Activated CD8-positive, alpha-beta memory T cell treated with anti-CD3 and anti-CD28 coated beads, Interleukin-2, amount 50 U/mL, for 48 hours (primary cell): ENCODE measurements around the gene KCTD16.

Experiments
- DNase-seq: peaks from one replicate; pipeline ENCODE4 v3.0.0-alpha.2; 2020

KCTD16 gene

GRCh38 chr5:144468571-144468970, 297.9 kb downstream of the KCTD16 start:
- DNase-seq = no peak

DNA sequence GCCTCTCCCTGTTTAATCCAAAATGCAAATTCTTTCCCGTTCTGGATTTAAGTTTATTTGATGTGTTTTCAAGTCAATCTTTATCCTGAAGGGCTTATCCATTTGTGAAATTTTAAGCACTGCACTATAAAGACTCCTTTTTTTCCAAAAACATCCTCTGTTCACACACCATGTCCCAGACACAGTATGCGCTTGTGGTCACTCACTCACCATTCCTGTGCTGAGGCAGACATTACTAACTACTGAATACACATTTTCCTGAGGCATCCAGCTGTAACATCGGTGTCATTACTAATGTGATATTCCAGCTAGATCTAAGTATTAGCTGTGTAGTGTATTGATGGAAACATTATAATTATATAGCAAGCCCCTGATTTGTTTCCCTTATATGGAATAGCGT, 298.4 kb downstream of the KCTD16 start:
- DNase-seq = no peak

DNA sequence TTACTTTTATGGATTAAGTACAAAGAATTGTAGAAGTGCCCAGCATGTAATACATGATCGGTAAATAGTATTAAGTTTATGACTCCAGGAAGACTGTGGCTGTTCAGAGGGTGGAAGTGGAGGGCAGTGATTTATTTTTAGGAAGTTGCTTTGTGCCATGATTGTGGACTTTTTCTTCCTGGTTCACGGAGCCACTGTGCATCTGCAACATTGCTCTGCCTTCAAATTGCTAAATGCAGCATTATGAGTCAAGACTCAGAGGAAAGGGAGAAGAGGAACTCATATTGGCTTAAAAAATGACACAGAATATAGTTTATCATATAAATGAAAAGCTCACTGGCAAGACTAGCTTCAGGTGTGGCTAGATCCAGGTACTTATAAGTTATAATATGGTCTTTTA, 301.5 kb downstream of the KCTD16 start:
- no peak for DNase-seq

- no peak for DNase-seq
These were observed 303.0 kb downstream of the KCTD16 start for GRCh38 chr5:144473650-144474049.

DNA sequence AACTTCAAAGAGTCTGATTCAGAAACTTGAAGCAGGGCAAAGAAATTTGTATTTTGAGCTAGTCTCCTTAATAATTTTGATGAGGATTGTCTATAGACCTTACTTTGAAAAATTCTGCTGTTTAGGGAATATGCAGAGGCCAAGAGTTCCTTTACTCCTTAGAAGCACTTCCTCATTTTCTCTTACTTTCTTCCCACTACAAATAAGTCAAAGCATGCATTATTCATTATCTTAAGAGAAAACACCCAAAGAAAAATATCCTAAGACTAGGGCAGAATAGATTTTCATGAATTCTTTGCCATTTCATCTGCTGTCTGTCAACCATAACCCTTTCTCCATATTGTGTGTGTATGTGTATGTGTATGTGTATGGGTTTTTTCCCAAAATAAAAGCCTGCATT, 307.9 kb downstream of the KCTD16 start:
- DNase-seq = no peak

- DNase-seq = no peak
These were observed 311.2 kb downstream of the KCTD16 start for GRCh38 chr5:144481861-144482260.

DNA sequence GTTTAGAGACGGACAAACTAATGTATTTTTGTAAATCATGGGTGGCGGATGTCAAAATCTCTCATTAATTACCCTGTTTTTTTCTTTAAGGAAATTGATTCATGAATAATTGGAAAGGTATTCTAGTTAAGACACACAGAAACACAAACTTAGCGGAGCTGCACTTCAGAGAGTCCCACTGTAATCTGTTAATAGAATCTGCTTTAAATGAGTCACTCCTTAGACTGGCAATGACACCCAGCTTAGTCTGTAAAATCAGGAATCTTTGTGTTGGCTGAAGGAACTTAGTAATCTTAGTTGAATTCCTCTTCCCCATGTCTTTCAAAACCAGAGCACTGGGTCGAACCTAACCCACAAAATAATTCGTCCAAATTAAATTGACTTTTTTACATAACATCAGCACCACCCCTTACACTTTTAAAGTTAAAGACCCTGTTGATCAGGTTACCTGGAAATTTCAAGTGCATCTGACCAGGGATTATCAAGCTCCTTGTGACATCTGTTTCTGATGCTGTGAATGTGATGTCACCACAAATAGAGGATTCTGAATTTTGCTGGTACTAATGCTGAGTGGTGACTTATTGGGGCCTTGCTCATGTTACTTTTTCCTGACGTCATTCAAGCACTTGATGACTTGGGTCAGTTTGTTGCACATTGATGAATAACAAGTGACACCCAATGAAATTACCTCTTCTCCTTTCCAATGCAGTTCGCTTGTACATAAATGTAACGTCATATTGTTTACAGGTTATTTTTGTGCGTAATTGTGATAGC, 313.6 kb downstream of the KCTD16 start:
- DNase-seq = no peak

DNA sequence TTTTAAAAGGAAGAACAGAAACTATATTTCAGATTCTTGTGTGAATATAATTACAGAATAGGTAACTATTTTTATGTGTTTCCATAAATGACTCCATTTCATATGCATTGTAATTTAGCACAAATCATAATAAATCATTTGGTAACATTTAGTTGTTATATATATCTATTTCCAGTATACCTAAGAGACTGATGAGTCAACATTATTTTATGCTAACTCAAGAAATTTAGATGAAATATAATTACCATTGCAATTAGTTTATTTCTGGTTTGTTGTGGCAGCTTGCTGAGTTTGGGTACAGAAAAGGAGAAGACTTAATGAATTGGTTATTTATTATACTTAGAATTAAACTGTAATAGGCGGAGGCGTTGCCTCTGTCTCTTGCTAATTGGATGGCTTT, 314.9 kb downstream of the KCTD16 start:
- DNase-seq = no peak

DNA sequence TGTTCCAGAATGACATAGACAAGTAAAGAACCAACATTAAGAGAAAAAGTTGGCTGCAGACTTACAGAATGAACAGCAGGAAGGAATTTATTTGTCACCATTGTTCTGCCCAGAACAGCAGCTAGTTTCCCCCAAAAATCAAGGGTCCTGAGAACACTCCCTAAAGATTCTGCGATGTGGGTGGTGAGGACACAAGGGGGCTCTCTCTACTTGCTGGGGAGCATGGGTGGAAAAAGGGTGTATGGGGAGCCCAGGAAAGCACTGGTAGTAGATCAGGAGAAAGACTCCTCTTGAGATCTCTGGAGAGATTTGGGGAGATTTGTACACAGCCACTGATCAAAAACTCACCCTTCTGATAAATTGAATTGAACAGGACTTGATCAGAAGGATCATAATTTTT, 316.5 kb downstream of the KCTD16 start:
- no peak for DNase-seq

- DNase-seq = no peak
These were observed 317.1 kb downstream of the KCTD16 start for GRCh38 chr5:144487761-144488160.

DNA sequence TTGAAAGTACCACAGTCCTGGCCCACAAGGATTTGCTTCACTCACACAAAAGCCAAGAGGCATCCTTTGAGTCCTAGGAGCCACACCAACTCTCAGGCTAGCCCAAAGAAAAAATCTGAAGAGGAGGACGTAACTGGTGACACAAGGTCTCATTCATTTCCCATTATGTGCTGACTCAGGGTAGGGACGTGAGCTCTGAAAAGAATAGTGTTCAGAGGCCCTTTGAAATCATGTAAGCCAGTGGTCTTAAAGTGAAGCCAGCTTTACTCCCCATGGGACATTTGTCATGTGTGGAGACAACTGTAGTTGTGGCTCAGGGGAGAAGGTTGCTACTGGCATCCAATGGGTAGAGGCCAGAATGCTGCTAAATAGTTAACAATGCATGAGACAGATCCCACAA, 332.4 kb downstream of the KCTD16 start:
- DNase-seq = no peak

GRCh38 chr5:144504929-144505577, 334.4 kb downstream of the KCTD16 start:
- DNase-seq = no peak

DNA sequence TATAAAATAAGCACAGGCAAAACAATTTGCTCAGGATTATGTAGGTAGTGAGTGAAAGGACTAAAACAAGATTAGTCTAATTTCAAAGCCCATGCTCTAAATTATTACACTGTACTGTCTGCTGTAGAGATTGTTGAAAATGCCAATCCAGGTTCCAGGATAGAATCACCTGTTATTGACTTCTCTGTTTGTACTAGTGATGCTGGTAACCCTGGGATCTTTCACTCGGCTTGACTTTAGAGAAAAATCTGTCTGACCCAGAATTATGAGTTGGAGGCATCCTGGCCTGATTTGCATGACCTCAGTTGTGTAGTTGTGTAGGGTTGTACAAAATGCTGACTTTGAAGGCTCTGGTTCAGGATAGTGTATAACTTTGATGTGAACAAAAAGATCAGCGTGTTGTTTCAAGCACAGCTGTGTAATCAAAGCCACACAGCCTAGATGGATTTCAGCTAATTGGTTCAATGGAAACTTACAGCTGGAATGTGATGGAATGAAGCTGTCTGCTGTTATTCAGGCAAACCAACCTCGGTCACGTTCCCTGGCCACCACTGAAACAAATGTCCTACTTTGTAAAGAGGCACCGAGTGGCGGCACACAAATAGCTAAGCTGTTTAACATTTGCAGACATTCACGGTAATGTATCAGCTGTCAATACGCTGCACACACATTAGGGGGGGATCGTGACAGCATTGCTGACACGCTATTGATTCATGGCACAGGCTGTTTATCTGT, 340.3 kb downstream of the KCTD16 start:
- no peak for DNase-seq

- DNase-seq = no peak
These were observed 341.0 kb downstream of the KCTD16 start for GRCh38 chr5:144511580-144512072.

- no peak for DNase-seq
These were observed 352.0 kb downstream of the KCTD16 start for GRCh38 chr5:144522698-144523097.

- no peak for DNase-seq
These were observed 354.3 kb downstream of the KCTD16 start for GRCh38 chr5:144525000-144525399.

- DNase-seq = no peak
These were observed 360.5 kb downstream of the KCTD16 start for GRCh38 chr5:144531188-144531587.
